ENCODE measurements around the gene PSTPIP2. TPM values are rescaled to one million over a fixed set of nuclear protein-coding genes. Genes with fewer than 3 reads are reported as not detected.

The PSTPIP2 gene
- total and polyA plus RNA-seq, 9 of the 15 experiments (the other 6 are each of a cell fraction or from before 2014, with no cell fraction given) = 14.0 to 45.7 (median 27.1) TPM

- TF ChIP-seq ZNF592 (IDR thresholded peaks at IDR 0.05) = peak; percentile 48; the same call in 1 of the 2 replicates
- 0 out of 2 replicates have a peak, but pooled peaks have one; percentile 25 for TF ChIP-seq GABPB1 (CRISPR knock-in tag; IDR thresholded peaks at IDR 0.05)
- no peak for TF ChIP-seq ESRRB (CRISPR knock-in tag; IDR thresholded peaks at IDR 0.05; ENCODE audit: borderline replicate concordance)
- 0 out of 2 replicates have a peak, but pooled peaks have one; percentile 20 for TF ChIP-seq ELF1 (tag; IDR thresholded peaks at IDR 0.05)
- TF ChIP-seq POLR2AphosphoS2 (IDR thresholded peaks at IDR 0.05; ENCODE audit: low read length) = no peak
- peak in 2 of 3 experiments; percentile 21 to 27; a peak in 1 of 6 replicates for TF ChIP-seq CTCF (IDR thresholded peaks at IDR 0.05 in 2 of 3, conservative IDR thresholded peaks at IDR 0.05 in 1 of 3; ENCODE audit: insufficient read depth in 2 of 3, low read depth in 1 of 3, low read length in 3 of 3)
- no peak for TF ChIP-seq MTA1 (IDR thresholded peaks at IDR 0.05; ENCODE audit: borderline replicate concordance)
- peak; percentile 31; the same call in 1 of the 2 replicates for TF ChIP-seq CXXC5 (CRISPR knock-in tag; IDR thresholded peaks at IDR 0.05)
- TF ChIP-seq ZNF318 (IDR thresholded peaks at IDR 0.05; ENCODE audit: borderline replicate concordance in 1 of 2, low read depth in 1 of 2) = no peak
- TF ChIP-seq ID3 (CRISPR knock-in tag; IDR thresholded peaks at IDR 0.05) = no peak
- no peak for TF ChIP-seq ID3 (tag; IDR thresholded peaks at IDR 0.05)
- no peak for TF ChIP-seq MAFF (IDR thresholded peaks at IDR 0.05; ENCODE audit: low read length)
- TF ChIP-seq ZNF668 (CRISPR knock-in tag; IDR thresholded peaks at IDR 0.05) = no peak
These were observed 31.3 kb downstream of the PSTPIP2 start (continued) for GRCh38 chr18:46040747-46041104.
